D721Med (cell line): Measurements from ENCODE around the gene TEX35.
A peak's percentile ranks its signal among the peaks of the same experiment; 100 is the strongest.

Experiments
- DNase-seq: peaks from one replicate; pipeline ENCODE4 v3.0.0; 2011; ENCODE audit warnings: low spot score; ENCODE audit not compliant: insufficient read length
- FAIRE-seq: peaks from 2 replicates; lab custom pipeline; 2011; peaks lifted over from hg19 to GRCh38; lab: Jason Lieb, UNC
- CTCF ChIP-seq: IDR thresholded peaks from 2 replicates; pipeline ENCODE4 v1.5.1; 2012; ENCODE audit warnings: mild to moderate bottlenecking, control low read depth; ENCODE audit not compliant: insufficient read depth; ENCODE audit errors: missing control alignments

The TEX35 gene

DNA sequence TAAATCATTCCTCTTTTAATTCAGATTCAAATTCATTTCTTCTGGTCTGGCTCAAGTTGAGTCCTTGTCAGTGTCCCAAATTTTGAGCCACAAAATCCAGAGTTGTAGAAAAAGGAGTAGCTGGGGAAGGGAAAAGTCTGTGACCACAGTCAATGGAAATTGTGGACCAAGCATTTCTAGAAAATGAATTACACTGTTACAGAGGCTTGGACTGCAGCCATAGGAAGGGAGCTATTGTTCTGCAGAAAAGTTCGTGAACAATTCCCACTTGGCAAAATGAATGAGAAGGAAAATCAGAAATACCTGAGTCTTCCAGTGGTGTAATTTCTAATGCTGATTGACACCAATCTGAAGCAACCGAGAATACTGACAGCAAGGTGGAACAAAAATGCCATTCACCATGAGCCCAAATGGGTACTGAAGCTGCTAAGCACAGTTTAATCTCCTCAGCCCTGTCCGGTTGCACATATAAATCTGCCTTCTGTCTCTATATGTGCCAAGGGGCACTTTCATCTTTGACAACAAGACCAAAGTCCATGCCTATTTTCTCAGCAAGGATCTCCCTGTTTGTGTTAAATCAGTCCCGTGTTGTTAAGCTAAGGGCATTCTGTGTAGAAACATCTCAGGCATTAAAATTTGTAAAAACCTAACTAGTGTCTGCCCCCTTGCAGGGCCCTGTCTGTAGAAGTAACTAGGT lies 51.3 kb downstream of the TEX35 start:
- FAIRE-seq = peak; percentile 48
- TF ChIP-seq CTCF = no peak
- DNase-seq = no peak

- no peak for FAIRE-seq
- no peak for DNase-seq
- no peak for TF ChIP-seq CTCF
Measured at GRCh38 chr1:178564783-178565180, 51.9 kb downstream of the TEX35 start.

- DNase-seq (no peak), FAIRE-seq (no peak)
Measured at GRCh38 chr1:178565586-178565985, 52.7 kb downstream of the TEX35 start.

DNA sequence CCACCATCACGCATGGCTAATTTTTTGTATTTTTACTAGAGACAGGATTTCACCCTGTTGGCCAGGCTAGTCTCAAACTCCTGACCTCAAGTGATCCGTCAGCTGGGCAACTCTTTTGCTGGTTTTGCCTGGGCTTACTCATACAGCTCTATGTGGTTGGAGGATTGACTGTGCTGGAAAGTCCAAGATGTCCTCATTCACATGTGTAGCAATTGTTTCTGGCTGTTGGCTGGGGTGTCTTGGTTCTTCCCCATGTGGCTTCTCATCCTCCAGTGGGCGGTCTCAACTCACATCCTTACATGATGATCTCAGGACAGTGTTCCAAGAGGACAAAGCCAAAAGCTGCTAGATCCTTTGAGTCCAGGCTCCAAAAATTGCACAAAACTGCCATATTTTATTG lies 53.3 kb downstream of the TEX35 start:
- FAIRE-seq (no peak), DNase-seq (no peak)
- no peak for TF ChIP-seq CTCF

More at GRCh38 chr1:178565586-178565985, 52.7 kb downstream of the TEX35 start:
- no peak for TF ChIP-seq CTCF

DNA sequence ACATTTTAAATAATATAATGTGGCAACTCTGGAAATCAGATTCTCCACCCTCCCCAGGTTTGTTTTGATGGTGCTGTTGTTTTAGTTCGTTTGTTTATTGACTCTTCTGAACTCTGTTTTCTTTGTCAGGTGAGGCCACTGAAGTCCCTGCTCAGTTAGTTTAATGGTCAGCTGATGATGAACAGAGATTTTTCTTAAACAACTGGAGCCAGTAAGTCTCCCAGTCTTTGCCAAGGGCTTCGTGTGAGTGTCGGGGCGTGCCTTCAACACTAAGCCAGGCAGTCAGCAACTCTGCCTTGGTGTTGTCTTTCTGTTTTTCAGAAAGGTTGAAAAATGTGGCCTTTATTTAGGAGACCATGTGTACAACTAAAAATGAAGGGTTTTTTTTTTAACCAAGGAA lies 58.9 kb downstream of the TEX35 start:
- DNase-seq (no peak), FAIRE-seq (no peak)
- no peak for TF ChIP-seq CTCF
